Stimulated activated CD4-positive, alpha-beta T cell treated with anti-CD3 and anti-CD28 coated beads, TNF-alpha, amount 100 ng/mL, for 4 hours (primary cell): ENCODE data around the gene SLIT1.

Source experiments
- DNase-seq, 3 experiments: peaks; one replicate each; pipeline ENCODE4 v3.0.0-alpha.2; 2020; ENCODE audit warnings: low read depth in 3 of 3

SLIT1 gene

GRCh38 chr10:97063983-97064837, 121.5 kb downstream of the SLIT1 start:
- no peak for DNase-seq

- DNase-seq: no peak
Observed at GRCh38 chr10:97063271-97063982, 122.3 kb downstream of the SLIT1 start.

GRCh38 chr10:97062456-97062855, 123.3 kb downstream of the SLIT1 start:
- no peak for DNase-seq

GRCh38 chr10:97062046-97062445, 123.7 kb downstream of the SLIT1 start:
- no peak for DNase-seq

GRCh38 chr10:97061423-97061822, 124.3 kb downstream of the SLIT1 start:
- DNase-seq: no peak

GRCh38 chr10:97060441-97061084, 125.2 kb downstream of the SLIT1 start:
- DNase-seq: no peak

- no peak for DNase-seq
Observed at GRCh38 chr10:97059872-97060205, 125.9 kb downstream of the SLIT1 start.

- DNase-seq: no peak
Observed at GRCh38 chr10:97059006-97059871, 126.5 kb downstream of the SLIT1 start.

- no peak for DNase-seq
Observed at GRCh38 chr10:97058521-97058920, 127.2 kb downstream of the SLIT1 start.

GRCh38 chr10:97057491-97058235, 128.1 kb downstream of the SLIT1 start:
- DNase-seq: no peak

- no peak for DNase-seq
Observed at GRCh38 chr10:97056003-97056630, 129.6 kb downstream of the SLIT1 start.

GRCh38 chr10:97053276-97053675, 132.5 kb downstream of the SLIT1 start:
- DNase-seq: no peak

GRCh38 chr10:97050956-97051496, 134.7 kb downstream of the SLIT1 start:
- no peak for DNase-seq

- DNase-seq: no peak
Observed at GRCh38 chr10:97050205-97050745, 135.5 kb downstream of the SLIT1 start.

- DNase-seq: no peak
Observed at GRCh38 chr10:97049670-97050069, 136.1 kb downstream of the SLIT1 start.

GRCh38 chr10:97048649-97049427, 136.9 kb downstream of the SLIT1 start:
- DNase-seq: no peak

- no peak for DNase-seq
Observed at GRCh38 chr10:97047788-97048187, 138.0 kb downstream of the SLIT1 start.

GRCh38 chr10:97047083-97047736, 138.5 kb downstream of the SLIT1 start:
- DNase-seq: no peak
